RWPE1 (cell line): ENCODE measurements around the gene DNAH11.
"Not testable (repeated sequence)": the region's sequence is repeated elsewhere in the genome, so short reads cannot be mapped to it uniquely, and the experiment has no call there.

Experiments used
- CTCF ChIA-PET: fragments of 350-600 bp; sonication (Branson Sonifier 250); formaldehyde crosslinking; extraction: SDS; loops from one replicate; lab custom pipeline; 2021; lab: Yijun Ruan, JAX
- POLR2A ChIA-PET: fragments of 400-600 bp; formaldehyde crosslinking; extraction: SDS; loops from one replicate; lab custom pipeline; 2020; ENCODE audit warnings: antibody characterized with exemption; ENCODE audit not compliant: low non-redundant PET; lab: Yijun Ruan, JAX
- DNase-seq: peaks from one replicate; pipeline ENCODE4 v3.0.0; 2012; ENCODE audit warnings: low spot score
- H3K27ac ChIP-seq: fragments of 450-650 bp; 2 replicates; pipeline ENCODE4 v1.5.1; 2017
- TF ChIP-seq, protein P1 (sequence below): fragments of 450-650 bp; conservative IDR thresholded peaks from 2 replicates; pipeline ENCODE4 v1.5.1; 2017; ENCODE audit warnings: low read depth, mild to moderate bottlenecking

The DNAH11 gene

DNA sequence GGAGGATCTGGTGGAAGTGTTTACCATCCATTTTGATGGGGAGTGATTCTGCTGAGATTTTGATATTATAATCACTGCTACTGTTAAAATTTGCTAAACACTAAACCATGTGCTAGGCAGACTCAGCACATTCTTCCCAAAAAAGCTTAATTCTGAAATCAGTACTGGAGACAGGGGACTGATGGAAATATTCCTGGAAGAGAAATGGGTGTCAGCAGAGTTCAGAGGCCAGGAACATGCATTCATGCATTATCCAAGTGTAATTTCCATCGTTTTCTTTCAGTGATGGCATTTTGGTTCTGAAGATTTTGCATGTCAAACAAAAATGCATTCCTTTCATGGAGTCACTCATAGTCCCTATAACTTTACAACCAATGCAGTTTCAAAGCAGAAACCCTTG lies 323.9 kb downstream of the DNAH11 start:
- no peak overlapping the region for H3K27ac ChIP-seq
- TF ChIP-seq, protein P1, sequence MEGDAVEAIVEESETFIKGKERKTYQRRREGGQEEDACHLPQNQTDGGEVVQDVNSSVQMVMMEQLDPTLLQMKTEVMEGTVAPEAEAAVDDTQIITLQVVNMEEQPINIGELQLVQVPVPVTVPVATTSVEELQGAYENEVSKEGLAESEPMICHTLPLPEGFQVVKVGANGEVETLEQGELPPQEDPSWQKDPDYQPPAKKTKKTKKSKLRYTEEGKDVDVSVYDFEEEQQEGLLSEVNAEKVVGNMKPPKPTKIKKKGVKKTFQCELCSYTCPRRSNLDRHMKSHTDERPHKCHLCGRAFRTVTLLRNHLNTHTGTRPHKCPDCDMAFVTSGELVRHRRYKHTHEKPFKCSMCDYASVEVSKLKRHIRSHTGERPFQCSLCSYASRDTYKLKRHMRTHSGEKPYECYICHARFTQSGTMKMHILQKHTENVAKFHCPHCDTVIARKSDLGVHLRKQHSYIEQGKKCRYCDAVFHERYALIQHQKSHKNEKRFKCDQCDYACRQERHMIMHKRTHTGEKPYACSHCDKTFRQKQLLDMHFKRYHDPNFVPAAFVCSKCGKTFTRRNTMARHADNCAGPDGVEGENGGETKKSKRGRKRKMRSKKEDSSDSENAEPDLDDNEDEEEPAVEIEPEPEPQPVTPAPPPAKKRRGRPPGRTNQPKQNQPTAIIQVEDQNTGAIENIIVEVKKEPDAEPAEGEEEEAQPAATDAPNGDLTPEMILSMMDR = no peak
- POLR2A ChIA-PET = no interaction called here
- DNase-seq = no peak
- CTCF ChIA-PET = no interaction called here

DNA sequence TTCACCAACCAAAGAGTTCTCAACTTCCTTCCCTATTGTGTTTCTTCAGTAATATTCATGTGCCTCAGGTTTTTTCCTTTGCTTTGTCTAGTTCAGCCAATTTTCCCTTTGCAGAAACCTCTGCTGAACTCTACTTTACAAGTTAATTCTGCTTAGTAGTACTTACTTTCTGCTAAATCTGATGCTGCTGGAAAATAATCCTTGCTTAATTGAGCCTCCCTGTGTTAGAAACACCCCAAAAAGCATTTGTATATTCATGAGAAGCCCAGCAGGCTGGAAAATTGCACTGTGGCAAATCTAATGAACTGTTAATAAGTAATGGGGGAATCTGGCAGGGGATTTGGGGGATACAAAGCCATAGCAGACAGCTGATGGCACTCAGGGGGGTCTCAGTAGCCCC lies 324.4 kb downstream of the DNAH11 start:
- DNase-seq = no peak
- H3K27ac ChIP-seq = no peak overlapping the region
- TF ChIP-seq, protein P1 = no peak
- ChIA-PET POLR2A (no interaction called here), CTCF (no interaction called here)

DNA sequence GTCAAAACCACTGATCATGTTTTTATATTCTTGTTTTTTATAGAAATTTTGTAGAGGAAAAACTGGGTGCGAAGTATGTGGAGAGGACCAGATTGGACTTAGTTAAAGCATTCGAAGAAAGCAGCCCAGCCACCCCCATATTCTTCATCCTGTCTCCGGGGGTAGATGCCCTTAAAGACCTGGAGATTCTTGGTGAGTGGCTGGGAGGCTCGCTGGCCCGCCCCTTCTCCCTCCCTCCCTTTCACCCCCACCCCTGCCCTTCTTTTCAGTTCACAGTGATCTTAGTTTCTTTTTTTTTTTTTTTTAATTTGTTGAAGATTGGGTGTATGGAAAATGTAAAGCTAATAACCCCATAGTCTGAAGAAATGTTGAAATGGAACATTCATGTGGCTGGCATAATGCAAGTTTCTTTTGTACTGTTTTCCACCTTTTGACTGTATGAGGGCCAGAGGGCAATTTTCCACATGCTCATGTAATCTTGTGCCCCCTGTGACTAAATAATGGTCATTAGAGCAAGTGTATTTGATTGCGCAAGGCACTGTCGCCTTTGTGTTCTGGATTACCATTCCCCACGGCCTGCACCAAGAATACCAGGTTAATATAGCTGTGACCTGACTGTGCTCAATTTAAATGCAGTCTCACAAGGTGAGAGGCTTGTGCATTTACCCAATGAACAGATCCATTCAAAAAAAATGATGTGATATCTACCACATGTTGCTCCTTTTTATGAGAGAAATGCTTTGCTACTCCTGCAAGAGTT lies 325.2 kb downstream of the DNAH11 start:
- TF ChIP-seq, protein P1 = no peak
- CTCF ChIA-PET = no interaction called here
- H3K27ac ChIP-seq = no peak overlapping the region
- no peak for DNase-seq
- POLR2A ChIA-PET = no interaction called here

DNA sequence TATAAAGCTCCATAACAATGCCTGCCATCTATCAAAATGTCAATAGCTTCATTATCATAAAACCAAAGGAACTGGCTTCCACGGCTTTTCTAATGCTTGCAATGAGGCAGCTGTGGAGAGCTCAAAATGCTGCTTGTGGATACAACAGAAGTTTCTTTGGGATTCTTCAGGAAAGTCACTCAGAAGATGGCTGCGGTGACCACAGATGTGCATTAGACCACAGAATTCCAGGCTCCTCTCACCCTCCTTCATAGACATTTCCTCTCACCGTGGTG lies 325.7 kb downstream of the DNAH11 start:
- H3K27ac ChIP-seq = no peak overlapping the region
- TF ChIP-seq, protein P1 = no peak
- ChIA-PET POLR2A (no interaction called here), CTCF (no interaction called here)
- DNase-seq = no peak

DNA sequence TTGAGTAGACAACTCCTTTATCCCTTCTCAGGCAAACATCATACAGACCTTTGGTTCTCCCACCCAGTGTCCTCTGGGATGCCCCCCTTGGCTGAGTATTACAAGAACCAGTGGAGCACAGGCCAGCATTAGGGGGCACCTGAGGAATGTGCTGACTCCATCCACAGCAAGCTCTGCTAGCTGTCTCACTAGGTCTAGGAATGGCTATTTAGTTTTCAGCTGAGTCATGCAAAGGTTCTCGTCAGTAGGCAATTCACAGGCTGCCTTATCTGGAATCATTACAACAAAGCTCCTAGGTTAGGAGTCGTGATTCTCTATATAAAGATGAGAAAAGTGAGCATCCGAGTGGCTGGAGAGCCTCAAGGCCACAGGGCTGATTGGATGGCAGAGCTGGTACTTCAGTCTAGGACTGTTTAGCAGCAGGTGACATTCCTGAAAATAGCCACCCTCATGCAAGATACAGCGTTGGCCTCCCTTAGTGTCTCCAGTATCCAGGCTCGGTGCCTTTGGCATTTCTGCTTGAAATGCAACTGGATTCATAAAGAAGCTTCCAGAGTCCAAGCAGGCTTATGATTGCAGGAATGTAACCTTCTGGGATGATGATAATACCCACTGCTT lies 327.1 kb downstream of the DNAH11 start:
- no peak for DNase-seq
- CTCF ChIA-PET = interaction anchor here (0.7 kb wide), 1 partner anchor 275 kb away, joined by 6 read pairs; no protein-coding TSS in a partner anchor
- TF ChIP-seq, protein P1 = no peak
- POLR2A ChIA-PET = no interaction called here
- no peak overlapping the region for H3K27ac ChIP-seq

DNA sequence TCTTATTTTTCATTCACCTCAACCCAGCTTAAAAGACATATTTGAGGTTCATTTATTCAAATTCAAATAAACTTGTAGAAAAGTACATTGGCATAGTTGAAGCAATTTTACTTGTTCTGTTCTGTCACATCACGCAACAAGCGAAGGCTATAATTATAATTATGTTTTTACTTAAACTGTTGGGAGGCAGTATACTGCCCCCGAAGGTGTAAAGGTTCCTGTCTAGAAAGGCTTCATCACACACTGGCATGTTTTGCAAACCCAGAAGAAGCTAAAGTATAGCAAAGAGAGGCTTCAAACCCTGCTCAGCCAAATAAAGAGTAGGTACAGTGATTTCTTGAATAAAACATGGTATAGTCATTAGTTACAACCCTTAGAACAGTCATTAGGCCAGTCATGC lies 340.2 kb downstream of the DNAH11 start:
- no peak overlapping the region for H3K27ac ChIP-seq
- no peak for DNase-seq
- TF ChIP-seq, protein P1 = no peak
- ChIA-PET CTCF (interaction anchor here (0.6 to 0.7 kb wide), 2 partner anchors 8 to 12 kb away, joined by 3 read pairs; no protein-coding TSS in a partner anchor), POLR2A (no interaction called here)

DNA sequence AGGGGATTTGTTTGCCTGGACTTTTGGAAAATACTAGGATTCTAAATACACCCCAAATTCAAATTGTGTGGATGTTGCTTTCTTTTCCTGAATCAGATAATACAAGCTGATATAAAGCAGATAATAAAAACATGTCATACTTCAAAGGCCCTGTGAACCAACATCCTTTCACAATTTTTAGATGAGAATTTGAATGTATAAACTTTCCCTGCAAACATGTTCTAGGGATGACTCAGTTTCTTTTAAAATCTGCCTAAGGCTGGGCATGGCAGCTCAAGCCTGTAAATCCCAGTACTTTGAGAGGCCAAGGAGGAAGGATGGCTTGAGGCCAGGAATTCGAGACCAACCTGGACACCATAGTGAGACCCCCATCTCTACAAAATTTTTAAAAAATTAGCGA lies 340.7 kb downstream of the DNAH11 start:
- CTCF ChIA-PET, DNase-seq, H3K27ac ChIP-seq, POLR2A ChIA-PET: not testable (repeated sequence)
